Cardiac fibroblast (primary cell): ENCODE data around the gene IDI1.
"Not testable (repeated sequence)": the region's sequence is repeated elsewhere in the genome, so short reads cannot be mapped to it uniquely, and the experiment has no call there.

ENCODE experiments used
- DNase-seq, 2 donors: peaks; one replicate each; pipeline versions ENCODE4 v3.0.0 to v3.0.0-alpha.2; 2010; ENCODE audit warnings: low read depth in 2 of 2
- H3K4me3 ChIP-seq, 2 donors: replicated peaks in 1 of 2; 1 replicate in 1 of 2; 2 replicates in 1 of 2; pipeline ENCODE4 v1.5.1; 2011; ENCODE audit warnings: low read depth in 2 of 2, low read length in 2 of 2, mild to moderate bottlenecking in 2 of 2, moderate library complexity in 1 of 2
- CTCF ChIP-seq: IDR thresholded peaks from one replicate; pipeline ENCODE4 v1.5.1; 2011; ENCODE audit warnings: low read depth, mild to moderate bottlenecking, low read length, inconsistent platforms

IDI1 gene

GRCh38 chr10:1010703-1011102, 38.2 kb downstream of the IDI1 start:
- no peak for TF ChIP-seq CTCF
- H3K4me3 ChIP-seq, result no peak overlapping the region
- no peak for DNase-seq

- not testable (repeated sequence) for H3K4me3 ChIP-seq, DNase-seq
Measured at GRCh38 chr10:1009947-1010346, 39.0 kb downstream of the IDI1 start.

GRCh38 chr10:1009071-1009494, 39.8 kb downstream of the IDI1 start:
- DNase-seq, result no peak
- H3K4me3 ChIP-seq, result no peak overlapping the region
- no peak for TF ChIP-seq CTCF

- DNase-seq, result no peak
- no peak for TF ChIP-seq CTCF
- H3K4me3 ChIP-seq, result no peak overlapping the region
Measured at GRCh38 chr10:1007583-1007982, 41.3 kb downstream of the IDI1 start.

DNA sequence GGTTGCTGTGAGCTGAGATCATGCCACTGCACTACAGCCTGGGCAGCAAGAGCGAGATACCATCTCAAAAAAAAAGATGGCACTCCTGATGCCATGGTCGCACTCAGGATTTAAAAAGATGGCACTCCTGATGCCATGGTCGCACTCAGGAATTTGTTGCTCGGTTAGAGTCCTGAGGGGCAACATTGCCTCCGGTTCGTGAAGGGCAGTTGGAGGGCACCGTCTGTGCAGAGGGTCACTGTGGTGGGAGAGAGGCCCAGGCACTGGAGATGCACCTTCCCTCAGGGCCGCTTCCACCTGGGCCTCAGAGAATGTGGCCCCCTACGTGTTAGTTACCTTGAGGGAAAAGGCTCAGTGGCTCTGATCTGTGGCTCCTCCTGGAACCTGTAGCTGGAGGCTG, 42.3 kb downstream of the IDI1 start:
- DNase-seq, result no peak
- H3K4me3 ChIP-seq, result no peak overlapping the region
- TF ChIP-seq CTCF, result no peak

DNA sequence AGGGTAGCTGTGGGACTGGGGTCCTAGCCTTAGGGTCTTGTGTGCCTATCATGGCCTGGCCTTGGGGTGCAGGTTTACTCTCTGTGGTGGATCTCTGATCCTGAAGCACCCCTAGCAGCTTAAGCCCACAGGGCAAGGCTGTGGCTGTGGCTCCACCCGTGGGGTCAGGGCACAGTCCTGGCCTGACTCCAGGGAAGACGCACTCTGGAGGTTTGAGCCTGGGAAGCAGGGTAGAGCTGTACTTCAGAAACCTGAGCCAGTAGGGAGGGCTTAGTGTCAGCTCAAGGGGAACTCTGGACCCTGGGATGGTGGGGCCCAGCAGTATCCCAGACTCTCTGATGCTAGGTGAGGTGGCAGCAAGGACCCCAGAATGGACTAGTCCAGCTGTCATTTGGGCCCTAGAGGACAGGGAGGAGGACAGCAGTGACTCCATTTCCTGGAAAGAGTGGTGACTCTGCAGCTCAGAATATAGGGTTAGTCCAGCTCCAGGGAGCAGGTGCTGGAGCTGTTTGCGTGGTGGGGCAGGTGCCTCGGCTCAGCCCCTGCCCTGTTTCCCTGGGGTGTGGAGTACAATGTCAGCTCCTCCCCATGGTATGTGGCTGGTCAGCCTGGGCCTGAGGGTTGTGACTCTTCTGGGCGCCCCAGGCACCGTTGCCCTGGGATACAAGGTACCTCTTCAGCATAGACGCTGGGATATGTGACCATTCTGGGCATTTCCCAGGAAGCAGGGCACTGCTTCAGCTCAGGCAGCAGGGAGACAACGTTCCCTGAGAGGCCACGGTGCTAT, 44.8 kb downstream of the IDI1 start:
- no peak overlapping the region for H3K4me3 ChIP-seq
- DNase-seq, result no peak
- no peak for TF ChIP-seq CTCF

GRCh38 chr10:1002425-1003006, 46.4 kb downstream of the IDI1 start:
- TF ChIP-seq CTCF, result no peak
- no peak for DNase-seq
- H3K4me3 ChIP-seq, result no peak overlapping the region
